ENCODE measurements around the gene GADD45G. TPM values are rescaled to one million over a fixed set of nuclear protein-coding genes. Genes with fewer than 3 reads are reported as not detected.

GADD45G gene
- total RNA-seq, 1 experiment from 2014 or later, result 10.6 TPM

DNA sequence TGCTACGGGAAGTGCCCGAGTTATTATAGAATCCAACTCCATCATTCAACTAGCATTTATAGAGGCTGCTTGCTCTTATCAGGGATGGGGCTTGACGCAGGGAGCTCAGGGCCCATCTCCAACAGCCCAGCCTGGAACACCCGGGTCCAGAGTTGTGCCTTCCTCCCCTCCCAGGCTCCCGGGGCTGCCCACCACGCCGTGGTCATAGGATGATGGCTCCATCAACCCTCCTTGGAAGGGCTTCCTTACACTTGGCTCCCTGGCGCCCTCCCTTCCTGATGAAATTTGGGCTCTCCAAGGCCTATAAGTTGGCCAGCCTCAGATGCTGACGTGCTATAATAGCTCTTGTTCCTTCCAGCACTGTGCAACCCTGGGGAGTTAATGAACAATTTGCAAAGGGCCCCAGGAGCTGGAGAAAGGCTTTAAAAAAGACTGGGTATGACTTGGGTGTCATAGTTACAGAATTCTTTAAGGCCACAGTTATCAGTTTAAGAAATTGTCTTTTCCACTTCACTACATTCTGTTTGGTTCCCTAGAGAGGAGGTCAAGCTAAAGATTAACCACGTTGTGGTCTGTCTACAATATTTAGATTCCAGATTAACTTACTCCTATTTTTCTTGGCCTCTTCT lies 42.5 kb upstream of the GADD45G start:
- H3K27ac Mint-ChIP-seq, result no peak overlapping the region
- ATAC-seq (no peak), DNase-seq (ENCODE audit: low spot score) (no peak)
- H3K4me3 Mint-ChIP-seq, result no peak overlapping the region
- TF ChIP-seq ZBTB21 (CRISPR knock-in tag; IDR thresholded peaks at IDR 0.05; ENCODE audit: borderline replicate concordance) (no peak), CREB1 (CRISPR knock-in tag; IDR thresholded peaks at IDR 0.05) (no peak), ZNF671 (CRISPR knock-in tag; IDR thresholded peaks at IDR 0.05) (no peak), SMAD4 (CRISPR knock-in tag; IDR thresholded peaks at IDR 0.05) (no peak), ZNF232 (CRISPR knock-in tag; IDR thresholded peaks at IDR 0.05) (no peak)
- TF ChIP-seq, protein P1, sequence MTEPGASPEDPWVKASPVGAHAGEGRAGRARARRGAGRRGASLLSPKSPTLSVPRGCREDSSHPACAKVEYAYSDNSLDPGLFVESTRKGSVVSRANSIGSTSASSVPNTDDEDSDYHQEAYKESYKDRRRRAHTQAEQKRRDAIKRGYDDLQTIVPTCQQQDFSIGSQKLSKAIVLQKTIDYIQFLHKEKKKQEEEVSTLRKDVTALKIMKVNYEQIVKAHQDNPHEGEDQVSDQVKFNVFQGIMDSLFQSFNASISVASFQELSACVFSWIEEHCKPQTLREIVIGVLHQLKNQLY (CRISPR knock-in tag; IDR thresholded peaks at IDR 0.05), result no peak
- POLR2A ChIA-PET, result no interaction called here
- CTCF ChIA-PET, result interaction anchor here (1.6 kb wide), 1 partner anchor 14 kb away, joined by 9 read pairs; no protein-coding TSS in a partner anchor
- H3K9me3 Mint-ChIP-seq, result peaks cover 10% of the 10 kb centered on the region
- H3K27me3 Mint-ChIP-seq (ENCODE audit: low read depth), result no peaks in the 10 kb centered on the region
- peaks cover 14% of the 10 kb centered on the region for H3K4me1 Mint-ChIP-seq
- H3K36me3 Mint-ChIP-seq, result peaks cover 3% of the 10 kb centered on the region

DNA sequence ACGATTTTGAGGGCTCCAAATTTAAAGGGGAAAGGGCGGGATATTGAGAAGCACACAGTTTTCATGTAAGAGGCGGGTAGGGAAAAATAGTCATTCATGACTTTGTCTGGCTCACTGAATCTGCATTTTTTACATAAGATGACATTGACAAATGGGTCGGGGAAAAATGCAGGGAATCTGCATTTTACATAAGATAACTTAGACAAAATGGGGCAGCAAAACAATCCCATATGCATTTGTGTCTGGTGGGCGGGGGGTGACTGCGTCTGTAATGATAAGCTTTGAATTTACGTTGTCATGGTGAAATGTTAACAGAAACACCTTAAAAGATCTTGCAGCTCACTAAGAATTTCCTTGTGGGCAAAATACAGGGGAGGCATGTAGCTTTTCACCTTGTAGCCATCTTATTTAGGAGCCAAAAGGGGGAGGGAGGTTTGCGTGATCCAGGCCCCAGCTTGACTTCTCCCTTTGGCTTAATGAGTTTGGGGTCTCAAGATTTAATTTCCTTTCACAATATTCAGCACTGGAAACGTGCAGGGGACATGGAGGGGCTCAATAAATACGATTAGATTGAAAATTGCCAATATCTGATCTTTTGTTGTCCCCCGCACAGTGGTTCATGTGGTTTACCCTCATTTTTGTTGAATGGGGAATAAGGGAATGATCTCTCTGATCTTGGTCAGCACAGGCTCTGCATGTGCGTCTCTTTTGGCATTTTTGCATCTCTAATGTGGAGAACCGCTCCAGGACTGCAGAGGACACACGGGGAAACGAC lies 41.1 kb upstream of the GADD45G start:
- Mint-ChIP-seq H3K4me1 (peaks cover 14% of the 10 kb centered on the region), H3K9me3 (peaks cover 5% of the 10 kb centered on the region), H3K27me3 (ENCODE audit: low read depth) (no peaks in the 10 kb centered on the region), H3K36me3 (peaks cover 3% of the 10 kb centered on the region), H3K4me3 (no peak overlapping the region), H3K27ac (peak overlapping the region; percentile 46; the same call in 1 of the 2 replicates)
- ChIA-PET CTCF (interaction anchor here (0.8 to 3.0 kb wide), 15 partner anchors 9 to 134 kb away, joined by 3 to 36 read pairs (median 4); no protein-coding TSS in a partner anchor), POLR2A (no interaction called here)
- no peak for DNase-seq (ENCODE audit: low spot score)
- no peak for ATAC-seq
- TF ChIP-seq, protein P2, sequence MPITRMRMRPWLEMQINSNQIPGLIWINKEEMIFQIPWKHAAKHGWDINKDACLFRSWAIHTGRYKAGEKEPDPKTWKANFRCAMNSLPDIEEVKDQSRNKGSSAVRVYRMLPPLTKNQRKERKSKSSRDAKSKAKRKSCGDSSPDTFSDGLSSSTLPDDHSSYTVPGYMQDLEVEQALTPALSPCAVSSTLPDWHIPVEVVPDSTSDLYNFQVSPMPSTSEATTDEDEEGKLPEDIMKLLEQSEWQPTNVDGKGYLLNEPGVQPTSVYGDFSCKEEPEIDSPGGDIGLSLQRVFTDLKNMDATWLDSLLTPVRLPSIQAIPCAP (CRISPR knock-in tag; IDR thresholded peaks at IDR 0.05), result no peak
- TF ChIP-seq, protein P3, sequence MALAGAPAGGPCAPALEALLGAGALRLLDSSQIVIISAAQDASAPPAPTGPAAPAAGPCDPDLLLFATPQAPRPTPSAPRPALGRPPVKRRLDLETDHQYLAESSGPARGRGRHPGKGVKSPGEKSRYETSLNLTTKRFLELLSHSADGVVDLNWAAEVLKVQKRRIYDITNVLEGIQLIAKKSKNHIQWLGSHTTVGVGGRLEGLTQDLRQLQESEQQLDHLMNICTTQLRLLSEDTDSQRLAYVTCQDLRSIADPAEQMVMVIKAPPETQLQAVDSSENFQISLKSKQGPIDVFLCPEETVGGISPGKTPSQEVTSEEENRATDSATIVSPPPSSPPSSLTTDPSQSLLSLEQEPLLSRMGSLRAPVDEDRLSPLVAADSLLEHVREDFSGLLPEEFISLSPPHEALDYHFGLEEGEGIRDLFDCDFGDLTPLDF (CRISPR knock-in tag; IDR thresholded peaks at IDR 0.05), result no peak
- TF ChIP-seq SMAD4 (CRISPR knock-in tag; IDR thresholded peaks at IDR 0.05), result no peak
- no peak for TF ChIP-seq GTF2I (CRISPR knock-in tag; conservative IDR thresholded peaks at IDR 0.05)
- no peak for TF ChIP-seq EMX1 (CRISPR knock-in tag; IDR thresholded peaks at IDR 0.05)
- no peak for TF ChIP-seq TCF7 (CRISPR knock-in tag; IDR thresholded peaks at IDR 0.05; ENCODE audit: low read depth)
- no peak for TF ChIP-seq ZNF396 (CRISPR knock-in tag; IDR thresholded peaks at IDR 0.05; ENCODE audit: borderline replicate concordance)
- TF ChIP-seq, protein P4, sequence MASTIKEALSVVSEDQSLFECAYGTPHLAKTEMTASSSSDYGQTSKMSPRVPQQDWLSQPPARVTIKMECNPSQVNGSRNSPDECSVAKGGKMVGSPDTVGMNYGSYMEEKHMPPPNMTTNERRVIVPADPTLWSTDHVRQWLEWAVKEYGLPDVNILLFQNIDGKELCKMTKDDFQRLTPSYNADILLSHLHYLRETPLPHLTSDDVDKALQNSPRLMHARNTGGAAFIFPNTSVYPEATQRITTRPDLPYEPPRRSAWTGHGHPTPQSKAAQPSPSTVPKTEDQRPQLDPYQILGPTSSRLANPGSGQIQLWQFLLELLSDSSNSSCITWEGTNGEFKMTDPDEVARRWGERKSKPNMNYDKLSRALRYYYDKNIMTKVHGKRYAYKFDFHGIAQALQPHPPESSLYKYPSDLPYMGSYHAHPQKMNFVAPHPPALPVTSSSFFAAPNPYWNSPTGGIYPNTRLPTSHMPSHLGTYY (CRISPR knock-in tag; IDR thresholded peaks at IDR 0.05), result no peak
- TF ChIP-seq, protein P5, sequence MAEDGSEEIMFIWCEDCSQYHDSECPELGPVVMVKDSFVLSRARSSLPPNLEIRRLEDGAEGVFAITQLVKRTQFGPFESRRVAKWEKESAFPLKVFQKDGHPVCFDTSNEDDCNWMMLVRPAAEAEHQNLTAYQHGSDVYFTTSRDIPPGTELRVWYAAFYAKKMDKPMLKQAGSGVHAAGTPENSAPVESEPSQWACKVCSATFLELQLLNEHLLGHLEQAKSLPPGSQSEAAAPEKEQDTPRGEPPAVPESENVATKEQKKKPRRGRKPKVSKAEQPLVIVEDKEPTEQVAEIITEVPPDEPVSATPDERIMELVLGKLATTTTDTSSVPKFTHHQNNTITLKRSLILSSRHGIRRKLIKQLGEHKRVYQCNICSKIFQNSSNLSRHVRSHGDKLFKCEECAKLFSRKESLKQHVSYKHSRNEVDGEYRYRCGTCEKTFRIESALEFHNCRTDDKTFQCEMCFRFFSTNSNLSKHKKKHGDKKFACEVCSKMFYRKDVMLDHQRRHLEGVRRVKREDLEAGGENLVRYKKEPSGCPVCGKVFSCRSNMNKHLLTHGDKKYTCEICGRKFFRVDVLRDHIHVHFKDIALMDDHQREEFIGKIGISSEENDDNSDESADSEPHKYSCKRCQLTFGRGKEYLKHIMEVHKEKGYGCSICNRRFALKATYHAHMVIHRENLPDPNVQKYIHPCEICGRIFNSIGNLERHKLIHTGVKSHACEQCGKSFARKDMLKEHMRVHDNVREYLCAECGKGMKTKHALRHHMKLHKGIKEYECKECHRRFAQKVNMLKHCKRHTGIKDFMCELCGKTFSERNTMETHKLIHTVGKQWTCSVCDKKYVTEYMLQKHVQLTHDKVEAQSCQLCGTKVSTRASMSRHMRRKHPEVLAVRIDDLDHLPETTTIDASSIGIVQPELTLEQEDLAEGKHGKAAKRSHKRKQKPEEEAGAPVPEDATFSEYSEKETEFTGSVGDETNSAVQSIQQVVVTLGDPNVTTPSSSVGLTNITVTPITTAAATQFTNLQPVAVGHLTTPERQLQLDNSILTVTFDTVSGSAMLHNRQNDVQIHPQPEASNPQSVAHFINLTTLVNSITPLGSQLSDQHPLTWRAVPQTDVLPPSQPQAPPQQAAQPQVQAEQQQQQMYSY (CRISPR knock-in tag; IDR thresholded peaks at IDR 0.05), result no peak
- TF ChIP-seq, protein P6, sequence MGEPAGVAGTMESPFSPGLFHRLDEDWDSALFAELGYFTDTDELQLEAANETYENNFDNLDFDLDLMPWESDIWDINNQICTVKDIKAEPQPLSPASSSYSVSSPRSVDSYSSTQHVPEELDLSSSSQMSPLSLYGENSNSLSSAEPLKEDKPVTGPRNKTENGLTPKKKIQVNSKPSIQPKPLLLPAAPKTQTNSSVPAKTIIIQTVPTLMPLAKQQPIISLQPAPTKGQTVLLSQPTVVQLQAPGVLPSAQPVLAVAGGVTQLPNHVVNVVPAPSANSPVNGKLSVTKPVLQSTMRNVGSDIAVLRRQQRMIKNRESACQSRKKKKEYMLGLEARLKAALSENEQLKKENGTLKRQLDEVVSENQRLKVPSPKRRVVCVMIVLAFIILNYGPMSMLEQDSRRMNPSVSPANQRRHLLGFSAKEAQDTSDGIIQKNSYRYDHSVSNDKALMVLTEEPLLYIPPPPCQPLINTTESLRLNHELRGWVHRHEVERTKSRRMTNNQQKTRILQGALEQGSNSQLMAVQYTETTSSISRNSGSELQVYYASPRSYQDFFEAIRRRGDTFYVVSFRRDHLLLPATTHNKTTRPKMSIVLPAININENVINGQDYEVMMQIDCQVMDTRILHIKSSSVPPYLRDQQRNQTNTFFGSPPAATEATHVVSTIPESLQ (CRISPR knock-in tag; IDR thresholded peaks at IDR 0.05), result no peak
- TF ChIP-seq, protein P7, sequence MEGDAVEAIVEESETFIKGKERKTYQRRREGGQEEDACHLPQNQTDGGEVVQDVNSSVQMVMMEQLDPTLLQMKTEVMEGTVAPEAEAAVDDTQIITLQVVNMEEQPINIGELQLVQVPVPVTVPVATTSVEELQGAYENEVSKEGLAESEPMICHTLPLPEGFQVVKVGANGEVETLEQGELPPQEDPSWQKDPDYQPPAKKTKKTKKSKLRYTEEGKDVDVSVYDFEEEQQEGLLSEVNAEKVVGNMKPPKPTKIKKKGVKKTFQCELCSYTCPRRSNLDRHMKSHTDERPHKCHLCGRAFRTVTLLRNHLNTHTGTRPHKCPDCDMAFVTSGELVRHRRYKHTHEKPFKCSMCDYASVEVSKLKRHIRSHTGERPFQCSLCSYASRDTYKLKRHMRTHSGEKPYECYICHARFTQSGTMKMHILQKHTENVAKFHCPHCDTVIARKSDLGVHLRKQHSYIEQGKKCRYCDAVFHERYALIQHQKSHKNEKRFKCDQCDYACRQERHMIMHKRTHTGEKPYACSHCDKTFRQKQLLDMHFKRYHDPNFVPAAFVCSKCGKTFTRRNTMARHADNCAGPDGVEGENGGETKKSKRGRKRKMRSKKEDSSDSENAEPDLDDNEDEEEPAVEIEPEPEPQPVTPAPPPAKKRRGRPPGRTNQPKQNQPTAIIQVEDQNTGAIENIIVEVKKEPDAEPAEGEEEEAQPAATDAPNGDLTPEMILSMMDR (IDR thresholded peaks at IDR 0.05), result no peak
